Smooth muscle cell of bladder (primary cell): ENCODE data around the gene LONRF2. TPM values are rescaled to one million over a fixed set of nuclear protein-coding genes. Genes with fewer than 3 reads are reported as not detected.

ENCODE experiments used
- total RNA-seq: library from RNA; depleted of rRNA; stranded (reverse); fragments of >200 nt; gene quantifications from 2 replicates; pipeline ENCODE4 v1.2.3, GENCODE V29; 2014

LONRF2 gene
- 0.28 TPM in 2 replicates for total RNA-seq

GRCh38 chr2:100321866-100322820, at the start of gene LONRF2:
LONRF2 (minus strand) TSS chr2:100322501; CDS start chr2:100322093, 408 bp downstream.

Other genes starting within 250 kb of the LONRF2 start
- 0.28 and 0.71 TPM in 2 replicates for gene AFF3, start 179.9 kb downstream of the LONRF2 start, total RNA-seq
- gene CHST10, start 95.2 kb upstream of the LONRF2 start, total RNA-seq = 8.2 and 8.3 TPM in 2 replicates
- gene NMS, start 148.0 kb upstream of the LONRF2 start, total RNA-seq = not detected in 2 replicates
- gene PDCL3, start 240.5 kb upstream of the LONRF2 start, total RNA-seq = 10.2 and 11.7 TPM in 2 replicates